HG02943 (cell line): ENCODE measurements around the gene FXYD1.
"Not testable (repeated sequence)": the region's sequence is repeated elsewhere in the genome, so short reads cannot be mapped to it uniquely, and the experiment has no call there.

Experiments
- ATAC-seq: cut with Tn5 transposase; IDR thresholded peaks from one replicate; pipeline ENCODE4 v1.9.1; 2021; ENCODE audit warnings: mild to moderate bottlenecking, low read depth, moderate library complexity; ENCODE audit not compliant: unreplicated experiment

Gene FXYD1

GRCh38 chr19:35140962-35141836, 2.6 kb downstream of the FXYD1 start:
- no peak for ATAC-seq

DNA sequence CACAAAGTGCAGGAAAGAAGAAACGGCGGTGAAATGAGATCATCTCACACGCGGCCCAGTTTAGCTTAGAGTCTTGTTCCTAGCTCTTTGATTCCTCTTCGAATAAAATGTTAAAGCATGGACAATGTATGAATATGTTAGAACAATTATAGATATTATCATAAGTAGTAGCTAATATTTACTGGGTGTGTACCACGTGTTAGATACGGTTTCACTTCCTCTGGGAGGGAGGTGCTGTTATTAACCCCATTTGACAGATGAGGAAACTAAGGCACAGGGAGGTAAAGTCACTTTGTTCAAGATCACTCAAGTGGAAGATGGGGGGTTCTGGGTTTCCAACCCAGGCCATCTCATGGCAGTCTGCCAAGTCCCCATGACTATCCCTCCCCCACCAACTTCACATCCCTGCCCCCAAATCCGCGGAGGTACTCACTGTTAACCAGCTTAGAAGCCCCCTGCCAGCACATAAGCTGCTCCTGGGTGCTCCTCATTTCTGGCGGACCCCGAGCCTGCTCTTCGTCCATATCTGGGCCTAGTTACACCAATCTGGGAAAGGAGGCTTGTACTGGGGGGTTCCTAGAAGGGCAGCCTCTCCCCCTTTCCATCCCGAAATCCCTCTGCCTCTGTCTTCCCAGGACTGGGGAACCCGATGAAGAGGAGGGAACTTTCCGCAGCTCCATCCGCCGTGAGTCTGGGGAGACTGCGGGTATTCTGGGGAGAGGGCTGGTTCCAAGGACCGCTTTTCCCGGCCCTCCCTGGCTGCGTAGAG, 3.4 kb downstream of the FXYD1 start:
- no peak for ATAC-seq

GRCh38 chr19:35142606-35143230, 4.1 kb downstream of the FXYD1 start:
- no peak for ATAC-seq

- no peak for ATAC-seq
Observed at GRCh38 chr19:35143231-35143715, 4.6 kb downstream of the FXYD1 start, which contains the start of gene FXYD7. Gene FXYD7, plus strand, starts transcription at chr19:35143255. Its CDS starts 79 bp downstream, at chr19:35143334.

- no peak for ATAC-seq
Observed at GRCh38 chr19:35143818-35144217, 5.2 kb downstream of the FXYD1 start.

GRCh38 chr19:35144259-35144599, 5.6 kb downstream of the FXYD1 start:
- ATAC-seq, result no peak

- no peak for ATAC-seq
Observed at GRCh38 chr19:35144600-35145436, 6.2 kb downstream of the FXYD1 start.

DNA sequence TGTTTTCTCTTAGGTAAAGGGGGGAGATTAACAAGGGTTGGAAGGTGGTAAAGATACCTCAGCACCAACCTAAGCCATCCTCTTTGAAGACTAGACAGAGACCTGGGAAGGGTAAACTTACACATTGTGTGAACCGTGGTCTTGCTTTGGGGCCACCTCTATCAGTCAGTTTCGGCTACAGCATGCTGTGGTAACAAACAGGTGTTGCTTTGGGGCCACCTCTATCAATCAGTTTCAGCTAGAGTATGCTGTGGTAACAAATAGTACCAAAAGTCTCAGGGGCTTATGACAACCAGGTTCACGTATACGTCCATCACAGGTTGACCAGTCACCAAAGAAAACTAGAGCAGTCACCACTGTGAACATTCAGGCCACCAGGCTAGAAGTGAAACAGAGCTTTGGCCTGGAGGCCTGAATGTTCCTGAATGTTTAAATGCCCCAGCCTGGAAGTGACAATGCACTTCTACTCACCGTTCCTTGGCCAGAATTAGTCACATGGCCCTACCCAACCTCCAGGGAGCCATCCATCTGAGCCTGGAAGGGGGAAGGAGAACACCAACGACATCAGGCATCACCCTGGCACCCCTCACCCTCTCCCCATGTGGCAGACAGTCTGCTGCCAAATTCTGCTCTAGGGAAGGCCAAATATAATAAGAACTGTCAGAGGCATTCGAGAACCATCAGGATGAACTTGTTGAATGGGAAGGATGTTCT, 8.3 kb downstream of the FXYD1 start:
- no peak for ATAC-seq

DNA sequence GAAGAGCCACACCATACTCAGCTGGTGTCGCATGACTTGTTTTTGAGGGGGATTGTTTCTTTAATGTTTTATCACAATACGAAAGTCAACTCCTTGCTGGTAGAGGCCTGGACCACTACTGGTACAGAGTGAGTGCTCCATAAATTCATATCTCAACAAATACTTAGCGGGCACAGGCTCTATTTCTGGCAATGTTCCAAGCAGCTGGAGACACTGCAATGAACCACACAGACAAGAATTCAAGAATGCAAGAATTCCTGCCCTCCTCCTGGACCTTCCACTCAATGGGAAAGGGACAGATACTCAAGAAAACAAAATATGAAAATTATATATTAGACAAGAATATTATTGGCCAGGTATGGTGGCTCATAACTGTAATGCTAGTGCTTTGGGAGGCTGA, 10.8 kb downstream of the FXYD1 start:
- no peak for ATAC-seq

DNA sequence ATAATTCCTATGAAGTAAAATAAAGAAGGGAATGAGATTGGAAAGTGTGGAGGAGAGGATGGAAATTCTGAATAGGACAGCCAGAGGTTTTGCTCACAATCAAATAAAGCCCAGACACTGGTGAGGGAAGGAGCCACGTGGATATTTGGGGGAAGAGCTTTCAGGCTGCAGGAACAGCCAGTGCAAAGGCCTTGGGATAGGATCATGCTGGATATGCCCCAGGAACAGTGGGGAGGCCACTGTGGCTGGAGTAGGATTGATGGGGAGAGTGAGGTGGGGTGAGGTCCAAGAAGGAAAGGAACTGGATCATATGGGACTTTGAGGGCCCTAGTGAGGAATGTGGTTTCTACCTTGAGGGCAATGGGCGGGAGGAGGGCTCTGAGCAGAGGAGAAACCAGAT, 11.8 kb downstream of the FXYD1 start:
- ATAC-seq, result no peak

DNA sequence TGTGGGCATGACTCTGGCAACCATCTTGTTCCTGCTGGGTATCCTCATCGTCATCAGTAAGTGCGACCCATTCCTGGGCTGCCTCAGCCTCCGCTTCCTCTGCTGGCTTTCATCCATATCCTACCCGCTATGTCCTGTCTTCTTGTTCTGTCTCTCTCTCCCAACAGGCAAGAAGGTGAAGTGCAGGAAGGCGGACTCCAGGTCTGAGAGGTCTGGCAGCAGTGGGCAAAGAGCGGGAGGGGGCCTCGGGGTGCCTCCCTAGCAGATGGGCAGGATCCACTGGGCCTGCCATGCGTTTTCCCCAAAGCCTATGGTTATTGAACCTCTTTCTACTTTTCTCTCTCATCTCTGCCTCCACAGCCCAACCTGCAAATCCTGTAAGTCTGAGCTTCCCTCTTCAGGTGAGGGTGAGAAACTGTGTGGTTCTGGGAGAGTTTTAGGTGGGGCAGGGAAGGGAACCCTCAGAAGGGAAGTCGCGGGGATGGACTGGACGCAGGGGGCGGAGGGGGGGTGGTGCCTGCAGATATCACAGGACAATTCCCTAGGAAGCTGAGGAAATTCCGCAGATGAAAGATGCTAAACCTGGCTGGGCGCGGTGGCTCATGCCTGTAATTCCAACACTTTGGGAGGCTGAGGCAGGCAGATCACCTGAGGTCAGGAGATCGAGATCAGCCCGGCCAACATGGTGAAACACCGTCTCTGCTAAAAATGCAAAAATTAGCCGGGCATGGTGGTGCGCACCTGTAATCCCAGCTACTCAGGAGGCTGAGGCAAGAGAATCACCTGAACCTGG, 12.8 kb downstream of the FXYD1 start:
- no peak for ATAC-seq

DNA sequence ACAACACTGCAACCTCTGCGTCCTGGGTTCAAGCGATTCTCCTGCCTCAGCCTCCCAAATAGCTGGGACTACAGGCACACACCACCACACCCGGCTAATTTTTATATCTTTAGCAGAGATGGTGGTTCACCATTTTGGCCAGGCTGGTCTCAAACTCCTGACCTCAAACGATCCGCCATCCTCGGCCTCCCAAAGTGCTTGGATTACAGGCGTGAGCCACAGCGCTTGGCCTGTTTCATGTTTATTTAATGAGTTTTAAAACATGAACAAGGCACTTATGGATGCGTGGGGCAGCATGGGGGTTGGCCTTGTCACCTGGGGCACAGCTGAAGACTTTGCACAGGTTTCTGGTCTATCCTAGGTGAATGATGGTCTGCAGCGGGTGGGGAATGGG, 14.5 kb downstream of the FXYD1 start:
- not testable (repeated sequence) for ATAC-seq

- no peak for ATAC-seq
Observed at GRCh38 chr19:35153701-35154524, 15.3 kb downstream of the FXYD1 start.

DNA sequence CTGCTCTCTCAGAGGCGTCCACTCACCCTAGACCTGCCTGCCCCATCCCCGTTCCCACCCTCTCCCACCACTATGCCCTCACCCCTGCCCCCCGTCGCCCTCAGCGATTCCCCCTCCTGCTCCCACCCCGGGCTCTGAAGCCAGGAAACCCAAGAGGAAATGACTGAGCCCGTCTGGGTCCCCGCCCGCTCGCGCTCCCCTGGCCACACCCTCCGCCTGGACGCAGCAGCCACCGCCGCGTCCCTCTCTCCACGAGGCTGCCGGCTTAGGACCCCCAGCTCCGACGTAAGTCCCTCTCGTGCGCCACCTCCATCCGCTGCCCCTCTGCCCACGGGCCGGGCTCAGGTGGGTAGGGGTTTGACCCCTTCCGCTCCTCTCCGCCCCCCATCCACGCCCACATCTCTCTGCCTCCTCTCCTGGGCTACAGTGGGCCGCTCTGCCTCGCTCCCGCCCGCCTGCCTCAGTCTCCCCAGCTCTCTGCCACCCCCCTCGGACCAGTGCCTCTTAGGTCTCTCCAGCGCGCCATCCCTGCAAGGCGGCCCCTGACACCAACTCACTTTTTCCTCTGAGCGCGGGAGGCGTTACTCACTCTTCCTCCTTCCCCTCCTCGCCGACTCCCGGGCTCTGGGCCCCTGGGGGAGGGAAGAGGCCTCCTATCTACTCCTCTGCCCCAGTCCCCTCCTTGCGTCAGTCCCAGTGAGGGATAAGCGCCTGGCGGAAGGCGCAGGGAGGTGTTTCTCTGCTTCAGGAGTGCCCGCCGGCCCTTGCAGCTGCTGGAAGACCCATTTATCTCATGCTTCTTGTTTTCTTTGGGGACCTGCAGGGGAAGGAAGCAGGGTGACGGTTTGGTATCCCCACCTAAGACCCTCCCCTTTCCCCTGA, 16.1 kb downstream of the FXYD1 start, which contains the start of gene FXYD5:
FXYD5 (plus strand) TSS at position 211 of the 882 bp plus-strand sequence. CDS start 816 bp downstream, outside the sequence.
- no peak for ATAC-seq

GRCh38 chr19:35155441-35155840, 16.8 kb downstream of the FXYD1 start:
- no peak for ATAC-seq

DNA sequence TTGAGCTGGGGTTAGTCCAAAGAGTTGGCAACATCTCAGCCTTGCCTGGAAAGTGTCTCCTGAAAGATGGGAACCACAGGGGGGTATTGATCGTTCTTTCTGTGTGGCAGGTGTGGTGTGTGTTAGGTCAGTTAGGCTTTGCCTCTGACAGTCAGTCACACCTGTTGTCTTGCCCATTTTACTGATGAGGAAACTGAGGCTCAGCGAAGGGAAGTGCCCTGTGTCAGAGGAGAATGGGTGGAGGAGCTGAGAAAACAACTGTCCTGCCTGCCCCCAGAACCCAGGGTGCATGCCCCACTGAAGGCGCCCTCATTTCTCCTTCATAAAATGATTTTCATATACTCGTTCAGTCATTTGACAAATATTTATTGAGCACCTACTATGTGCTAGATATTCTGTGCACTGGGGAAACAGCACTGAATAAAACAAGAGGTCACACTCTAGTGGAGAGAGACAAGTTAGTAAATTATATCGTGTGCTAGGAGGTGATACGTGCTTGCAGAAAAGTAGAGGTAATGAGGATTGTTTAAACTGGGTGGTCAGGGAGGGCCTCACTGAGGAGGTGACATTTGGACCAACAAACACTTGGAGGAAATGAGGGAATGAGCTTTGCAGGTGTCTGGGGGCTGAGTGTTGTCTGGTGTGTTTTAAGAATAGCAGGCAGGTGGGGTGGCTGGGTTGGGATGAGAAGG, 17.5 kb downstream of the FXYD1 start:
- no peak for ATAC-seq
